ENCODE measurements around the gene RELN.

DNA sequence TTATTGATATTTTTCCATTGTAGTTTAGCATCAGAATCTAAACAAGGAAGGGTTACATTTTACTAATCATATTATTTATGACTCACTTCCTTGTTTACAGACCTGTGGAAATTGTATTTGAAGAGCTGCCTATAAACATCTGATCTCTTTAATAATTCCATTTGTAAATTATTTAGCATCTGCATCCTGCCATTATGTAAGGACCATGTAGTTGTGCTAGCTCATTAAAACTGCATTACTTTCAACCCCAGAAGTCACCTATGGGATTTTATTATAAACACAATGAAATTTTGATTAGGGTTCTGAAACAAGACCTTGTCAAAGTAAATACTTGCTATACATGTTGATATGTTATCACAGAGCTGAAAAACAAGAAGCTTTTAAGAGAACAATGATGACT is 396.6 kb downstream of the RELN start:
- no peak for TF ChIP-seq EZH2 (IDR thresholded peaks at IDR 0.05; ENCODE audit: low read length)
- TF ChIP-seq, protein P1, sequence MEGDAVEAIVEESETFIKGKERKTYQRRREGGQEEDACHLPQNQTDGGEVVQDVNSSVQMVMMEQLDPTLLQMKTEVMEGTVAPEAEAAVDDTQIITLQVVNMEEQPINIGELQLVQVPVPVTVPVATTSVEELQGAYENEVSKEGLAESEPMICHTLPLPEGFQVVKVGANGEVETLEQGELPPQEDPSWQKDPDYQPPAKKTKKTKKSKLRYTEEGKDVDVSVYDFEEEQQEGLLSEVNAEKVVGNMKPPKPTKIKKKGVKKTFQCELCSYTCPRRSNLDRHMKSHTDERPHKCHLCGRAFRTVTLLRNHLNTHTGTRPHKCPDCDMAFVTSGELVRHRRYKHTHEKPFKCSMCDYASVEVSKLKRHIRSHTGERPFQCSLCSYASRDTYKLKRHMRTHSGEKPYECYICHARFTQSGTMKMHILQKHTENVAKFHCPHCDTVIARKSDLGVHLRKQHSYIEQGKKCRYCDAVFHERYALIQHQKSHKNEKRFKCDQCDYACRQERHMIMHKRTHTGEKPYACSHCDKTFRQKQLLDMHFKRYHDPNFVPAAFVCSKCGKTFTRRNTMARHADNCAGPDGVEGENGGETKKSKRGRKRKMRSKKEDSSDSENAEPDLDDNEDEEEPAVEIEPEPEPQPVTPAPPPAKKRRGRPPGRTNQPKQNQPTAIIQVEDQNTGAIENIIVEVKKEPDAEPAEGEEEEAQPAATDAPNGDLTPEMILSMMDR (optimal IDR thresholded peaks at IDR 0.05 in 1 of 3, IDR thresholded peaks at IDR 0.05 in 1 of 3, conservative IDR thresholded peaks at IDR 0.05 in 1 of 3; ENCODE audit: extremely low read depth in 1 of 3, insufficient read depth in 2 of 3, low read length in 3 of 3), result no peak

Data from keratinocyte (primary cell).